GM03348 (cell line): Measurements from ENCODE around the gene GALNT10.
A peak's percentile ranks its signal among the peaks of the same experiment; 100 is the strongest.

Source experiments
- DNase-seq: peaks from one replicate; pipeline ENCODE4 v3.0.0; 2012; ENCODE audit warnings: low spot score

The GALNT10 gene

GRCh38 chr5:154380263-154380662 lies 189.7 kb downstream of the GALNT10 start:
- no peak for DNase-seq

DNA sequence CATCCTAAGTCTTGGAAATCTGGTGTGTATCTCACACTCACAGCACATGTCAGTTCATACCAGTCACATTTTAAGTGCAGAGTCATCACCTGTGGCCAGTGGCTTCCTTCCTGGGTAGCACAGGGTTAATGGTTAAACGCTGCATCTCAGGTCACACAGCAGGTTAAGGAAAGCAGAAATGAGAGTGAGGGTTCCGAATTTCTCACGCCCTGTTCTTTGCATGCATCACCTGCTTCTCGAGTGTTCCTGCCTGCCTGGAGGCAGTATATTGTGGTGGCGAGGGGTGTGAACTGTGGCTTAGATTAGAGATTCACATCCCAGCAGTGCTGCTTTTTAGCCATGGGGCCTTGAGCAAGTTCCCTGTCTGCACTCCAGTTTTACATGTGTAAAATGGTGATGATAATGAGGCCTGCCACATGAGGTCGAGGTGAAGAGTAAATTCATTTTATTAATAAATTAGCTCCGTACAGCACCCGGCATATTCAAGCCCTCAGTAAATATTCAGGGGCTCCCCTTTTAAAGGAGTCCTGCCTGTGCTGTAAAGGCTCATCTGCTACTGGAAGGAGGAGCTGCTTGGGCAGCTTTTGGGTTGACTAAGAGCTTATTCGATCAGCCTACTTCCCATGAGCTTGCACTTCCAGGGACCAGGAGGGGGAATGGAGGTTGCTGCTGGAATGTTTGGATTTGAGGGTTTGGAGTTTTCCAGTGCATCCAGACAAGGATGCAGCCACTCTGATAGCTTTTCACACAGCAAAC lies 194.1 kb downstream of the GALNT10 start:
- DNase-seq = no peak

DNA sequence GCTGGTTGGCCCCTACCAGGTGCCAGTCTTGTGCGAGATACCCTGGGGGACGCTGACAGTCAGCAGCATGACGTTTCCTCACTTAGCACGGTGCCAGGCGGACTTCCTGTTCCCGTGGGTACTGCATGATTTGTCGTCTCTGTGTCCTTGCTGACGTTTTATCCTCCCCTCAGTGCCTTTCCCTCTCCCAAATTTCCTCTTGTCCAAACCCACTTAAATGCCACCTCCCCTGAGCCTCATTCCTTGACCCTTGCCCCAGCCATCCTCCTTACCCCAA lies 194.6 kb downstream of the GALNT10 start:
- DNase-seq = no peak

GRCh38 chr5:154386952-154387629 lies 196.6 kb downstream of the GALNT10 start:
- DNase-seq = no peak

DNA sequence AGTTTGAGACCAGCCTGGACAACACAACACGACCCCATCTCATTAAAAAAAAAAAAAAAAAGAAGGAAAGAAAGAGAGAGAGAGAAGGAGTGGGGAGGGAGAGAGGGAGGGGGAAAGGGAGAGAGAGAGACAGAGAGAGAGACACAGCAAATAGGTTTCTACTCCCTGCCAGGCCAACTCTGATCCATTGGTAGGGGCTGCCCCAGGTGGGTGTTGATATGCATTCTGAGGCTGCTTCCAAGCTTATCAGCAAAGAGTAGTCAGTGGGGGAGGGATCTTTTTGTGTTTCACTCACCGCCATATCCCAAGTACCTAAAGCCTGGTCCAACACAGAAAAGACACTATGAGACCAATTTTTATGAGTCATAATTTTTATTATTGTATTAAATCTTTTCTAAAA lies 198.3 kb downstream of the GALNT10 start:
- no peak for DNase-seq

DNA sequence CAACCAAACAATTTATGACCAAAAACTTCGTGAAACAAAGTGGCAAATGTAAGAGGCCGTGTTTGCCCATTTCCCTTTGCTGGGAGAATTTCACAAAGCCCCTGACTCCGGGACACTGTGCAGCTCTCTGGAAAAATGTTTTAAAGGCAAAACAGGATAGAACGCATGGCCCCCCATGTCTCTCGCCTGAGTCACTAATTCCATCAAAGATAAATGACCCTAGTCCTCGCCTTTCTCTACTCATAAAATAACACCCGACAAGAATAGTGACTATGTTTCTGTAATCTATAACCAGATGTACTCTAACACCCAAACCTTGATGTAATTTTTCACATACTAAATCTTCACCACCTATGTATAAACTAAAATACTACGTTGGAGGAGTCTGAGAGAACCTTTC lies 199.6 kb downstream of the GALNT10 start:
- DNase-seq = no peak

GRCh38 chr5:154390746-154391359 lies 200.3 kb downstream of the GALNT10 start:
- DNase-seq = no peak

GRCh38 chr5:154391788-154392187 lies 201.3 kb downstream of the GALNT10 start:
- DNase-seq = no peak

DNA sequence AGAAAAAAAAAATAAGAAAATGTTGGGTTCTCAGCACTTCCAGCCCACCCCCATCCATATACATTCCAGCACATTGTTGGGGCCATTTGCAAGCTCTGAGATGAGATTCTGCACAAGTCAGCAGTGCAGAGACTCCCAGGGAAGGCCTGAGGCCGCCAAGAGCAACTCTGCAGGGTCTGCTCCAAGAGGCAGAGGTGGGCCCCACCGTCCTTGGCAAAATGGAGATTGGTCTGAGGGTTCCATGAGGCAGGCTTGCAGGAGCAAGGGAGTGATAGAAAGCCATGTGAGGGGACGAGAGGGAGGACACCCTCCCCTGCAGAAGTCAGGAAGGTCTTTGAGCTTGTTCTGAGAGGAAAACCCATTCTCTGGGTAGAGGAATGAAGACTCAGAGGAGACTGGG lies 203.3 kb downstream of the GALNT10 start:
- no peak for DNase-seq

- no peak for DNase-seq
Measured at GRCh38 chr5:154394307-154394706, 203.8 kb downstream of the GALNT10 start.

- no peak for DNase-seq
Measured at GRCh38 chr5:154395407-154396106, 205.0 kb downstream of the GALNT10 start.

DNA sequence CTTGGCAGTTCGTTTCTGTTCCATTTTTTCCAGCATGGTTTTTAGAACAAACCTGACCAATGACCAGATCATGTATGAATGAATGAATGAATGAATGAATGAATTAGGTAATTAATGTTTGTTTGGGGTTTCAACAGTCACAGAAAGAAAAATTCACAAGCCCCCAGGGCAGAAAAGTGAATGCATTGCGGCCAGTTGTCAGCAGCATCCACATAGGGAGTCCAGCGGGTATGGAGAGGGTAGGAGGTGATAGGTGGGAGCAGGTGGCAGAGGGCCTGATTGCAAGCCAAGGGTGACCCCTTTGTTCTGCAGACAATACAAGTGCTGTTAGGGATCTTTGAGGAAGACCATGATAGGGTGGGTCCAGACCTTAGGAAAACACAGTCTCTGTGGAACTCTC lies 205.6 kb downstream of the GALNT10 start:
- no peak for DNase-seq

DNA sequence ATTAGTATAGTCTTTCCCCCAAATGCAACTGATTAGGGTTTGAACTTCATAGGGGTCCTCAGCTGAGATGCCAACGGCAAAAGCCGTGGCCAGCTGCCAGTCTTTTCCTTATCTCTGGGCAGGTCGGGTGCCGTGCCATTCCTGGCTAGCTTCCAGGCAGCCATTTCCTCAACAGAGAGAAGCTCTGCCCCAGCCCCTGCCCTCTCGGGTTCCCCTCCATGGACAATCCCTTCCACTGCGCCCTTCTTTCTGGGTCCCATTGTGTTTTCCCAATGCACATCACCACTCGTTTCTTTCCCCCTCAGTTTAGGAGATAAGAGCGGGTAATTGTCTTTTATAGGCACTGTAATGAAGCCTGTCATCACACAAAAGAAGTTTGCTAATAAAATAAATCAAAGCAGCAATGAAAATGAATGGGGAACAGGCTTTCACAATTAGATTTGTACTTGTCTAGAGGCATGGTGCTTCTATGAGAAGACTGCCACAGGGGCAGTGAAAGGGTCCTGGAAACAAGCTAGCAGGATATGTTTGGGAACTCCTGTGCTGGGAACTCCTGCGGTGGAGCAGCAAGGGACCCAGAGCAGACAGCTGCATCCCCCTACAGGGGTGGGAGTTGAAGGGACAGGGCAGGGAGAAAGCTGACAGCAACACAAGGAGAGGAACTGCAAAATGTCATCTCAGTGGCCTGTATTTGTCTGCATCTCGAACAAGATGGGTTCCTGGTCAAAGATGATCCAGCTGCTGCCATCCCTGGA lies 207.3 kb downstream of the GALNT10 start:
- DNase-seq = no peak

GRCh38 chr5:154400678-154401077 lies 210.1 kb downstream of the GALNT10 start:
- DNase-seq = no peak

DNA sequence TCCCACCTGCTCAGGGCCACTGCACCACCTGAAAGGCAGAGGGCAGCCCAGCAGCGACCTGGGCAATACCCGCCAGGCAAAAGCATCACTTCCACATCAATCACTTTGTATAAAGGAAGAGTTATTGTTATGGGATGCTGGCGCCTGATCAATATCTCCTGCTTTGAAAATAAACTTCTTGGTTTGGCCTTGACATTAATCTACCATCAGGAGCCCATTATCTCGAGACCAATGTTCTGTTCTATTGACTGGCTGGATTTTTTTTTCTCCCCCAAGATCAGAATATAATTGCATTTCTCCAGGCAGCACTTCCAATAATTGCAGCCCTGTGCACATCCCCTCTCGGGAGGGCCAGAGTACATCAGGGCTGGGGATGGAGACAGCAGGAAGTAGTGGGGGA lies 210.8 kb downstream of the GALNT10 start:
- DNase-seq = no peak

GRCh38 chr5:154401931-154402330 lies 211.4 kb downstream of the GALNT10 start:
- no peak for DNase-seq

- DNase-seq = no peak
Measured at GRCh38 chr5:154402611-154403010, 212.1 kb downstream of the GALNT10 start.

DNA sequence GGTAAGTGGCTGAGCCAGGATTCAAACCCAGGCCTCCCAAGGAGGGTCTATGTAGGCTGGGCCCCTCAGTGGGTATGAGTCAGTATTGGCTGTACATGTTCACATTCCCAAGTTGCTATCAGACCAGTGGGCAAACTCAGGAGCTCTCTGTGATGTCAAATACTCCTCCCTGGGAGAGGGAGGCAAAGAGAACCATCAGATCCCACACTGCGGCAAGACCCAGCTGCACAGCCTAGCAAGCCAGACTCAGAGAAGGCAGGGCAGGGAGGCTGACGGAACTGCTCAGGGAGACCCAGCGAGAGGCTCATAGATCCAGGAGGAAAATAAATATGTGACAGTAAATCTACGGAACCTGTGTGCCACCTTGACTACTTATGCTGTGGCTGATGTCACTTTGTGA lies 212.7 kb downstream of the GALNT10 start:
- no peak for DNase-seq

DNA sequence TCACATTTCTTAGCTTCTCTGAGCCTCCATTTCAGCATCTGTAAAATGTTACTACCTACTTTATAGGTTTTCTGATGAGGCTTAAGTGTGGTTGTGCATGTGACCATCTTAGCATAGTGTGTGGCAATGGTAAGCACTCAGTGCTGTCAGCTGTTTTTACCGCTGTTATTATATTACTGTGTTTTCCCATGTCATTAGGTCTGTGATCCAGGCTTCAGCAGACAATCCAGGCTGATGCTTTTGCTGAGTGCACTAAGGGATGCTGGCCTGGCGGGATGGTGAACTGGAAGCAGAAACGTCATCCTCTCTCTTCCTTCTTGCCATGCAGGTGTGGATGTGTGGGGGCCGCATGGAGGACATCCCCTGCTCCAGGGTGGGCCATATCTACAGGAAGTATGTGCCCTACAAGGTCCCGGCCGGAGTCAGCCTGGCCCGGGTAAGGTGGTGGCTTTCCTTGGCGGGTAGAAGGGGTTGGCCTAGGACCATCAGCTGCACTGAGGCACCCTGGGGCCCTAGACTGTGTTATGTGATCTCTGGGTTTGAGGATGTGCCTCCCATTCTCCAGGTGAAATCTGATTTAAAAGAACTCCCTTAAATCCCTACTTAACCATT lies 213.3 kb downstream of the GALNT10 start:
- no peak for DNase-seq

DNA sequence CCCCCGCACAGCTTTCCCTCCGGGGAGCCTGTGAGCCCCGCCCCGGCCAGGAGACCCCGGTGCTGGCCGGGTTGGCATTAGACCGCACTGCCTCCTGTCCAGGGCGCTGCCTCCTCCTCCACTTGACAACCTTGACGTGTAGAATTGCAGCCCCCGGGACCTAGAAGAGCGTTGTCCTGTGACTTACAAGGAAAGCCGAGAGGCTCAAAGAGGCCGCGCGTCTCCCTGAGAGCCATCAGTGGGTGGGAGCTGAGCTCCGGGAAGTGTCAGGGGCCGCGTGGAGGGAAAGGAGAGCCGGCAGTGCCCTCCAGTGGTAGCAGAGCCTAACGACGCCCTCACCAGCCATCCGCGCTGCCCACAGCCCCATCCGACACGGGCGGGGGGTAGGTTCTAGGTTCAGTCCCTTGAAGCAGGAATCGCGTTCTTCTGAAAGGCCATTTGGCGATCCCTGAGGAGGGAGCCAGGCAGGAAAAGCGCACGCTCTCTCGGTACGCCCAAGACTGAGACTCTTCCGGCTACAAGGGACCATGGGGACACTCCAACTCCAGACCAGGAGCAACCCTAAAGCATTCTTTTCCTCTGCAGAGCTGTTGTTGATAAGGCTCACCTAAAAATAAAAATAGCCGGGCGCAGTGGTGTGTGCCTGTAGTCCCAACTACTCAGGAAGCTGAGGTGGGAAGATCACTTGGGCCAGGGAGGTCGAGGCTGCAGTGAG lies 214.7 kb downstream of the GALNT10 start:
- peak; percentile 95 for DNase-seq

GRCh38 chr5:154406231-154406630 lies 215.7 kb downstream of the GALNT10 start:
- no peak for DNase-seq
